Measurements from ENCODE around the gene OTUD5. TPM values are rescaled to one million over a fixed set of nuclear protein-coding genes. Genes with fewer than 3 reads are reported as not detected.
A peak's percentile ranks its signal among the peaks of the same experiment; 100 is the strongest.

The OTUD5 gene
- total RNA-seq, 1 experiment from 2014 or later, result 59.5 TPM

DNA sequence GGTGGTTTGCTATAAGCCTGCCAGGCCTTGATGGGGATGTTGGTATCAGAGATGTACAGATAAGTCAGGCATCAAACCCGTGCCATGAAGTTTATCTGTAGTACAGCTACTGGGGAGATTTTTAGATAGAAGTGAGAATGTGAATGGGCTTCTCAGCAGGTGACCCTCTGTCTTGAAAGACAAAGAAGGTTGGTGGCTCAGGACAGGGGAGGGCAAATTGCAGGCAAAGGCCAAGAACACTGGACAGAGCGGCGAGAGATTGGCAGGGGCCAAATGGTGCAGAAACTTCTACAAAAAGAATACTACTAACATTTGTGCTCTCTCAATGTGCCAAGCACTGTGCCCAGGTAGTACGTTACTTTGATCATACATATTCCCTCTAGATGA lies 36.7 kb downstream of the OTUD5 start:
- peaks cover 8% of the 10 kb centered on the region for H3K4me1 ChIP-seq (ENCODE audit: control insufficient read depth, insufficient read depth, low read length)
- H3K4me3 ChIP-seq (ENCODE audit: low read depth in 2 of 2, low read length in 2 of 2), result no peak overlapping the region
- in situ Hi-C loops (cut with HindIII; ENCODE audit: low pct_unique_long_range_greater_than_20kb, low sequenced_read_pairs), result no loop called here
- DNase-seq (ENCODE audit: low read depth, low spot score) (no peak), ATAC-seq (no peak)
- no peaks in the 10 kb centered on the region for H3K27me3 ChIP-seq (ENCODE audit: control insufficient read depth, insufficient read depth, low read length)
- no peaks in the 10 kb centered on the region for H3K9me3 ChIP-seq (ENCODE audit: control insufficient read depth, insufficient read depth, low read depth, low read length)
- TF ChIP-seq, protein P1, sequence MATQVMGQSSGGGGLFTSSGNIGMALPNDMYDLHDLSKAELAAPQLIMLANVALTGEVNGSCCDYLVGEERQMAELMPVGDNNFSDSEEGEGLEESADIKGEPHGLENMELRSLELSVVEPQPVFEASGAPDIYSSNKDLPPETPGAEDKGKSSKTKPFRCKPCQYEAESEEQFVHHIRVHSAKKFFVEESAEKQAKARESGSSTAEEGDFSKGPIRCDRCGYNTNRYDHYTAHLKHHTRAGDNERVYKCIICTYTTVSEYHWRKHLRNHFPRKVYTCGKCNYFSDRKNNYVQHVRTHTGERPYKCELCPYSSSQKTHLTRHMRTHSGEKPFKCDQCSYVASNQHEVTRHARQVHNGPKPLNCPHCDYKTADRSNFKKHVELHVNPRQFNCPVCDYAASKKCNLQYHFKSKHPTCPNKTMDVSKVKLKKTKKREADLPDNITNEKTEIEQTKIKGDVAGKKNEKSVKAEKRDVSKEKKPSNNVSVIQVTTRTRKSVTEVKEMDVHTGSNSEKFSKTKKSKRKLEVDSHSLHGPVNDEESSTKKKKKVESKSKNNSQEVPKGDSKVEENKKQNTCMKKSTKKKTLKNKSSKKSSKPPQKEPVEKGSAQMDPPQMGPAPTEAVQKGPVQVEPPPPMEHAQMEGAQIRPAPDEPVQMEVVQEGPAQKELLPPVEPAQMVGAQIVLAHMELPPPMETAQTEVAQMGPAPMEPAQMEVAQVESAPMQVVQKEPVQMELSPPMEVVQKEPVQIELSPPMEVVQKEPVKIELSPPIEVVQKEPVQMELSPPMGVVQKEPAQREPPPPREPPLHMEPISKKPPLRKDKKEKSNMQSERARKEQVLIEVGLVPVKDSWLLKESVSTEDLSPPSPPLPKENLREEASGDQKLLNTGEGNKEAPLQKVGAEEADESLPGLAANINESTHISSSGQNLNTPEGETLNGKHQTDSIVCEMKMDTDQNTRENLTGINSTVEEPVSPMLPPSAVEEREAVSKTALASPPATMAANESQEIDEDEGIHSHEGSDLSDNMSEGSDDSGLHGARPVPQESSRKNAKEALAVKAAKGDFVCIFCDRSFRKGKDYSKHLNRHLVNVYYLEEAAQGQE (IDR thresholded peaks at IDR 0.05; ENCODE audit: insufficient read depth in 1 of 2, low read depth in 2 of 2, low read length in 1 of 2), result no peak
- TF ChIP-seq POLR2AphosphoS5 (IDR thresholded peaks at IDR 0.05; ENCODE audit: low read depth, low read length) (no peak), SIN3A (IDR thresholded peaks at IDR 0.05; ENCODE audit: borderline replicate concordance, insufficient read depth, low read depth, low read length) (no peak), TCF7L2 (IDR thresholded peaks at IDR 0.05; ENCODE audit: low read depth, low read length) (no peak)
- TF ChIP-seq, protein P2, sequence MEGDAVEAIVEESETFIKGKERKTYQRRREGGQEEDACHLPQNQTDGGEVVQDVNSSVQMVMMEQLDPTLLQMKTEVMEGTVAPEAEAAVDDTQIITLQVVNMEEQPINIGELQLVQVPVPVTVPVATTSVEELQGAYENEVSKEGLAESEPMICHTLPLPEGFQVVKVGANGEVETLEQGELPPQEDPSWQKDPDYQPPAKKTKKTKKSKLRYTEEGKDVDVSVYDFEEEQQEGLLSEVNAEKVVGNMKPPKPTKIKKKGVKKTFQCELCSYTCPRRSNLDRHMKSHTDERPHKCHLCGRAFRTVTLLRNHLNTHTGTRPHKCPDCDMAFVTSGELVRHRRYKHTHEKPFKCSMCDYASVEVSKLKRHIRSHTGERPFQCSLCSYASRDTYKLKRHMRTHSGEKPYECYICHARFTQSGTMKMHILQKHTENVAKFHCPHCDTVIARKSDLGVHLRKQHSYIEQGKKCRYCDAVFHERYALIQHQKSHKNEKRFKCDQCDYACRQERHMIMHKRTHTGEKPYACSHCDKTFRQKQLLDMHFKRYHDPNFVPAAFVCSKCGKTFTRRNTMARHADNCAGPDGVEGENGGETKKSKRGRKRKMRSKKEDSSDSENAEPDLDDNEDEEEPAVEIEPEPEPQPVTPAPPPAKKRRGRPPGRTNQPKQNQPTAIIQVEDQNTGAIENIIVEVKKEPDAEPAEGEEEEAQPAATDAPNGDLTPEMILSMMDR (IDR thresholded peaks at IDR 0.05), result no peak
- peaks cover 4% of the 10 kb centered on the region for H3K36me3 ChIP-seq (ENCODE audit: control insufficient read depth, insufficient read depth, low read length)
- intact Hi-C loops (cut with micrococcal nuclease; ENCODE audit: unreplicated experiment), result no loop called here
- POLR2A ChIA-PET, result no interaction called here
- BruUV-seq (replicated peaks), result no TSS peak
- CTCF ChIA-PET, result no interaction called here
- no peak overlapping the region for H3K27ac ChIP-seq (ENCODE audit: low read length)

DNA sequence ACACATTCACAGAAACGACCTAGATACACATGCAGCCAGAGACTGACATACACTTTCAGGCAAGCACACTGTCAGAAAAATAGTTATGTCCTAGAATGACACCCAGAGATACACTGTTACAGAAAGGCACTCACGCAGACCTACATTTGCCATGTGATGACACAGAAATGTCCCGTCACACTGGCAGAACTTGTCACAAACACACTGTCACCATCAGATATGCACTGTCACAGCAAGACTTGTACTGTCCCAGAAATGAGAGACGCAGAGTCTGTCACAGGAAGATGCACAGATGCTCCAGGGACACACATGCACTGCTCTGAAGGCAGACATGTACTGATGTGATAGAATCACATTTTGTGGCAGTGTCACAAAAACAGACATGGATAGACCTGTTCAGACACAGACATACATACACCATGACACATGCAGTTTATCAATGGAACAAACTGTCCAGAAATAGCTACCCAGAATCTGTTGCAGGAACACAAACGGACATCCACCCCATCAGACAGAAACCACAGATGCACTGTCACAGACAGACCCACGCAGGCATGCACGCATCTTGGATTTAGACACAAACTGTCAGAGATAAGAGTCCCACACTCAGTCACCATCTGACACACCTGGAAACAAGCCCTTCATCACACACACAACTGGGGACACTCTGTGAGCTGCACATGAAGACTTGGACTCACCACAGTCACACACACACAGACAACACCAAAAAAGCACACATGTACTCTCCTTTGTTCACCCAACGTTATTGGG lies 37.3 kb downstream of the OTUD5 start:
- Histone ChIP-seq H3K27ac (ENCODE audit: low read length) (peak overlapping the region; percentile 72), H3K36me3 (ENCODE audit: control insufficient read depth, insufficient read depth, low read length) (peaks cover 7% of the 10 kb centered on the region), H3K27me3 (ENCODE audit: control insufficient read depth, insufficient read depth, low read length) (no peaks in the 10 kb centered on the region), H3K4me1 (ENCODE audit: control insufficient read depth, insufficient read depth, low read length) (peaks cover 8% of the 10 kb centered on the region), H3K4me3 (ENCODE audit: low read depth in 2 of 2, low read length in 2 of 2) (no peak overlapping the region; a peak in 1 of 4 replicates), H3K9me3 (ENCODE audit: control insufficient read depth, insufficient read depth, low read depth, low read length) (no peaks in the 10 kb centered on the region)
- ATAC-seq, result no peak
- in situ Hi-C loops (cut with HindIII; ENCODE audit: low pct_unique_long_range_greater_than_20kb, low sequenced_read_pairs), result no loop called here
- intact Hi-C loops (cut with micrococcal nuclease; ENCODE audit: unreplicated experiment), result no loop called here
- ChIA-PET POLR2A (no interaction called here), CTCF (no interaction called here)
- no peak for TF ChIP-seq SIN3A (IDR thresholded peaks at IDR 0.05; ENCODE audit: borderline replicate concordance, insufficient read depth, low read depth, low read length)
- TF ChIP-seq POLR2AphosphoS5 (IDR thresholded peaks at IDR 0.05; ENCODE audit: low read depth, low read length), result no peak
- TF ChIP-seq, protein P1 (IDR thresholded peaks at IDR 0.05; ENCODE audit: insufficient read depth in 1 of 2, low read depth in 2 of 2, low read length in 1 of 2), result no peak
- TF ChIP-seq TCF7L2 (IDR thresholded peaks at IDR 0.05; ENCODE audit: low read depth, low read length), result no peak
- TF ChIP-seq, protein P2 (IDR thresholded peaks at IDR 0.05), result no peak
- BruUV-seq (replicated peaks), result no TSS peak
- DNase-seq (ENCODE audit: low read depth, low spot score), result no peak

All from Panc1 (cell line).